GM18861 (cell line): ENCODE data around the gene HIVEP3.
A peak's percentile ranks its signal among the peaks of the same experiment; 100 is the strongest.

Source experiments
- ATAC-seq: cut with Tn5 transposase; IDR thresholded peaks from one replicate; pipeline ENCODE4 v1.9.1; 2021; ENCODE audit not compliant: unreplicated experiment

The HIVEP3 gene

DNA sequence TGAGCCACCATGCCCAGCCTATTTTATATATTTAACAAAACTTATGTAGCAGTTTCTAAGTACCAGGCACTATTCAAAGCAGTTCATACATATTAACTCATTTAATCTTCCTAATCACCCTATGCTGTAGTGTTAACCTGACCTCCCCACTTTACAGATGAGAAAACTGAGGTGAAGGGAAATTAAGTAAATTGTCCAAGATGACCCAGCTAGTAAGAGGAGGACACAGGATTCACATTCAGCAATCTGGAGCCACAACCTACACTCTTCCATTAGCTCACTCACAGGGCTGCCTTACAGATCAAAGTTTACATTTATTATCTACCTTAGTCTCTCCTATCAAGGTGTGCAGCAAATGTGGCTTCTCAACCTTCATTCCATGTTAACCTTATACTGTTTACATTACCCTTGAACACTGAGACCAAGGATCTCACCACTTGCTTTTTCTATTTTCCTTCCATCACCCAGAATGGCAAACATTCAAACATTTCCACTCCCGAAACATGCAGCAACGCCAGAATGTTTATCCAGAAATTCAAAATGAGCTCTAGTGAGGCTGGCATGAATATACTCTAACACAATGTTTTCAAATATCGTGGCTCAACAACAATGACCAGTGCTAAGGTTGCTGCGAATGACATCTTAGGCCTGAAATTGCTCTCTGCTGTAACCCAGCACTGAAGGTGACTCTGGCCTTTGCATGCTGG lies 24.5 kb downstream of the HIVEP3 start:
- no peak for ATAC-seq

DNA sequence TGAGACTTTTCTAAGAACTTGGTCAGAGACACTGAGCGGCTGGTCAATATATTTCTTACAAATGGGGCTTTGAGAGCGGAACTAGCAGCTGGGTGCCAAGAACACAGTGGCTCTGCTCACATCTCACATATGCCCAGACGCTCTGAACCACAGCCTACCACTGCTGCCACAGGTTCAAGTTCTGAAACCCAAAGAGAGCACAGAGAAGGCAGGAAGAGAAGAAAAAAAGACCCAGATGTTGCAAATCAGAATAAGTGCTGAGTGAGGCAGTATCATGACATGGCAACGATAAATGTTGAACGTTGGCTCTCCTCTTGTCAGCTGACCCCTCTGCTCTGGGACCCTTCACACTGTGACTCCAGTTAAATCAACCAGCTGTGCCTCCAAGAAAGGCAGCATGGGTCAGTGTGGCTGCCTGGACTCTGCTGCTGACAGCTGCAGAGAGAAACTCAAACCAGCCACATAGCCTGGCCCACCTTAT lies 26.4 kb downstream of the HIVEP3 start:
- no peak for ATAC-seq

DNA sequence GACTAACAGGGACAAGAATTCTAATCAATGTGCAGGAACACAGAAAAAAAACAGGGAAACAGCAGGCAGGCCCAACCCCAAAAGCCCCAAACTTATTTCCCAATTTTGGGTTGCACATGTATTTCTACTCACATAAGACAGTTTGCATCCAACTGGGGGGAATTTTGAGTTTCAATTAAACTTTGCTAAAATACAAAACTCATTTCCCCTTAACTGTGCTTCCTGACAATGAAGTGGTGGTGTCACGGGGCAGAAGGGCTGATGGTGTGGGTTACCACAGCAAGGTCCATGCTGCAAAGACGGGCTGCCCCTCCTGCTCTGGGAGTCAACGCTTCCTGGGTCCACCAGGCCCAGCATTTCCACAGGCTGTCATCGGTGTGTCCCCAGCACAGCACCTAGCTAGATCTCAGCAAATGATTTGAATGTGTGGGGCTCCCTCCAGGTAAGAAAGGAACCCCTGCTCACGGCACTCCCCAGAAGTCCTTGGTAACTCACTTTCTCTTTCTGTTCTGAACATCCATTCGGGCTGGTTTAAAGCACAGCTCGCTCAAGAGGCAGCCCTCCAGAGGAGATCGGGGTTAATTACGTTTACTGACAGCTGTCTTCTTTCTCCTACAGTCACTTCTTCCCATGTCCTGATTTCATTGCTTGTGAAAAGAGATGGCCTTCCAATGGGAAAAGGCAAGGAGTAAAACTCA lies 27.4 kb downstream of the HIVEP3 start:
- ATAC-seq, result peak; percentile 86

DNA sequence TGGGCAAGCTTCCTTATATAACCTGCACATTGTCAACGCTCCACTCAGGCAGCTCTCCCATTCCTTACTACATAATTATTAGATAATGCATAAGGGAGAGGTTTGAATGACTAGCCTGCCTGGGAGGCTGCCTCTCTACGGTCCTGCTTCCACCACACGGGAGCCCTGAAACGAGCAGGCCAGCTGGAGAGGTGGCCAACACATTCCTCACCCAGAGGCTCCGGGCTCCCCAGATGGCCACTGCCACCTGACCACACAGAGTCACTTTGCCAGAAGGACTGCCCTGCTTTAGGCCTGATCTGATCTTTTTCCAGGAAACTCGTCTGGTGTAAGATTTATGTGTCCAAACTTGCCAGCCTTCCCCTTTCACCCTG lies 27.9 kb downstream of the HIVEP3 start:
- no peak for ATAC-seq

DNA sequence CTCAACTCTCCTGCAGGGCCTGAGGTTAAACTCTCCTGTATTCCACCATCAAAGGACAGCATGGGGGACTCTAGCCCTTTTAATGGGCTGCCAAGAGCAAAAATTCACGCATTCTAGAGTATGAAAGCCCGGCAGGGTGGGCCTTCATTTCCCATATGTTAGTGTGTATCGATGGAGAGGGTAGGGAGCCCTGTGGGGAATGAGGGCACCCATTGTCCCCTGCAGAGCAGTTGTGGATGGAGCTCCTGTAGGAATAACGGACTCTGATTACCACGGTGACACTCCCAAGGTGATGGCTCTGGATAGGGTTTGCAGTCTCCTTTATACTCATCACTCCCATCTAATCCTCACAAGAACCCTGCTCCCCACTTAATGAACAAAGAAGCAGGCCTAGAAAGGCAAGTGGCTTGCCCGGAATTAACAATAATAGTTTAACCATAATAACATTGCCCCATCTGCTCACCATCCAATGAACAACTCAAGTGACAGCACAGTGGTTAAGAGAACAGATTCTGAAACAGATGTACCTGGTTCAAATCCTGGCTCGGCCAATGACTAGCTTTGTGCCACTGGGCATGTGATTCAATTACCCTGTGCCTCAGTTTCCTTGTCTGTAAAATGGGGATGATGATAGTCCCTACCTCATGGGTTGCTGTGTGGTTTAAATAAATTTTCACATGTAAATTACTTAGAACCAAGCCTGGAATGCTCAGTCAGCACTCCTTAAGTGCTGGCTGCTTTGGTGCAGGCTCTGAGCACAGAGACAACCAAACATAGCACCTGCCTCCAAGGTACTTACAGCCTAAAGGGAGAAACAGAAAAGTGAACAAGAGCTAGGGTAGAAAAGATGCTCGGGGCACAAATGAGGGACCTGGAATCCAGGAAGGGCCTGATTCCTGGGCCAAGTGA lies 29.0 kb downstream of the HIVEP3 start:
- ATAC-seq, result no peak

DNA sequence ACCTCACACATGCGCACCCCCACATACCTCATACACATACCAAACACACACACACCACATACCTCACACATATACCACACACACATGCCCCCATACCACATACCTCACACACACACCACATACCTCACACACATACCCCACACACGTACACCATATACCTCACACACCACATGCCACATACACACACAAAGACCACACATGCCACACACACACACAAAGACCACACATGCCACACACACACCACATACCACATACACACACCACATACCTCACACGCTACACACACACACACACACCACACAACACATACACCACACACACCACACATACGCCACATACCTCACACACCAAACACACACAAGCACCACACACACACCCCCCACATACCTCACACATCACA lies 30.0 kb downstream of the HIVEP3 start:
- no peak for ATAC-seq

DNA sequence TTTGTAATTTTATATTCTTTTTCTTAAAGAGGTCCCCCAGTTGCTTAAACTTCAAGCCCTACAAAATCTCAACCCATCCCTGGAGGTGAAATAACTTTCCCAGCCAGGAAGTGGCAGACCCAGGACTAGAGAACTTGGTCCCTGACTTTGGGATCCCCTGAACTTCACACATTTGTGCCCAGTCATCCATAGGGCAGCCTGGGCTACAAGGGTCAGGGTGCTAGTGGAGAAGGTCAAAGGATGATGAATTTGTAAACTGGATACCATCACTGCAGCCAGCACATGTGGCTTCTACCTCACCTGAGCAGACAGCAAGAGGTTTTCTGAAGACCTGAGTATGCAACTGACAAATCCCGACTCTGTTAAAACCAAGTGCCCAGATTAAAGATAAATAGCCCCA lies 31.4 kb downstream of the HIVEP3 start:
- no peak for ATAC-seq

DNA sequence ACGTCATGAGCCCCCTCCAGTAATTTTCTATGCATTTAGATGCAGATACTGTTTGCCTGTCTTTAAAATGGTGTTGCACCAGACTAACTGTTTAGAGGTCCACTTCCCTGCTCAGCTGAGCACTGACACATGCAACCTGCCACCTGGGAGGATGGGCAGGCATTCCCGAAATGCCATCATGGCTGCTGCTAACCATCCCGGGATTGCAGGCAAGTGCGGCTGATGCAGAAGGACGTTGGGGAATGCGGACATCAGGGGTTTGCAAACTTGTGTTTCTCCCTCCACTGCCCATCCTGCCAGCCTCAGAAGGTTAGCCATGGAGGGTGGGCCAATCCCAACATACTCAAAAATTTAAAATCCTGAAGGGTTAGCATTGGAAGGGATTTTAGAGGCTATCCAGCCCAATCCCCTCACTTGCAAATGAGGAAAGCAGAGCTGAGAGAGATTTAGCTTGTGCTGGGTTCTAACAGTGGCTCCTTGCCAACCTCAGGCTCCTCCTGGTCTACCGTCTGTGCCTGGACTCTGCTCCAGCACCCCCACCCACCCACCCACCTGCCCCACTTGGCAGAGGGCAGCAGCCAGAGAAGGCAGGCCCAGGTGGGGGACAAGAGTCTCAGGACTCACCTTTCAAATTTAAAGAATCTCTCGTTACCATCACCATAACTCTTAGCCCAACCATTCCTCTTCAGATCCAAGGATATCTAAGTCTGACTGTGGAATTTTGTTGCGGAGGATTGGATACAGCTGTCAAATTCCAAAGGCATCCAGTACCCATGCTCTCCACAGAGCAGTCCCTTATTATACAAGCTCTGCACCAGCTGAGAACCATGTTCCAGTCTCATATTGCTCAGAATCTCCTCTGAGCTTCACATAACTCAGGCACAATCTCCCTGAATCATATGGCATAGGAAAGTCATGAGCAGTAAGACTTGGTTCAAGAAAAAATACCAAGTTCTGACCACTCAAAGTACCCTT lies 34.2 kb downstream of the HIVEP3 start:
- ATAC-seq, result no peak

DNA sequence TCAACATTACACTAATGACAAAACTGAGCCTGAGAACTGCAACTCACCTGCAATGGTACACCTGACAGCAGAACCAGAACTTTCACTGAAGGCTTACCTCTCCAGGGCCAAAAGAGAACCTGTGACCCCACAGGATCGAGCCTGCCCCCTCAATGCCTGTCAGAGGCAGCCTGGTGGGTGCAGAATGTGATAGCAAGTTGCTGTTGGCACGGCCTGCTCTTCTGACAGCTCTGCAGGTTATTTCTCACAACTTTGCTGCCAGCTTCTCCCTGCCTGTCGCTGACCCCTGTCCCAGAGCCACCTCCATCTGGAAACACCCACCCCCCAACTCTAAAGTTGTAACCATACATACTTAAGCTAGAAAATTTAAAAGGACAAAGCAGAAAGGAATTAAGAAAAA lies 35.2 kb downstream of the HIVEP3 start:
- ATAC-seq, result no peak

DNA sequence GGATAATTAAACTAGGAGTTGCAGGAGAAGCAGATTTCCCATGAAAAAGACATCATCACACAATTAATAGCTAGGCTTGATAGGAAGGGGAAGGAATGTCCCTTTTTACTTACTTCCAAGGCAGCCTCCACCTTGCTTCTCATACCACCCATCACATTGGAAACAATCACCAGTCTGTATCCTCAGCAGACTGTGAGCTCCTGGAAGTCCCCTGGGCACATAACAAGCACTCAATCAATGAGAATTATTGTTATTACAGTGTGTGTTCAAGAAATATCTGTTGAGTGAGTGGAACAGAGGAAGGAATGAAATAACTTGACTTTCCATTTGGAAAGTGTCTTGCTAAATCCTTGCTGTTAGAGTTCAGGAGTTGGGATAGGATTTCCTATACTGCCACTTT lies 36.2 kb downstream of the HIVEP3 start:
- no peak for ATAC-seq

DNA sequence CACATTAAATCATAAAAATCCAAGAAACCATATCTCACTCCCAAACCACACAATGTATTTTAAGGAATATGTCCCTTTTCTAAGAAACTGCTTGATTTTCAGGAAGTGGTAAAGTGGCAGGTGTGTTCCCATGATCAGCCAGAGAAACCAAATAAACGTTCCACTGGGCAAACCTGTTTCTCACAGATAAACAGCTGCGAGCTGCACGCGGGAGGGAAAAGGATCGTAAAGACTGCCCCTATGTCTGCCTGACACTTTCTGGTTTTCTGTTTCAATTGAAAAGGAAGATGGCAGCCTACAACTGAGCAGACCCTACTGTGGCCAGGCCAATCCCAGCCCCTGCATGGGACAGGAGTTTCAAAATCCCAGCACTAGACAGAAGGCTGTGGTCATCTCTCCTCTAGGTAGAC lies 36.6 kb downstream of the HIVEP3 start:
- no peak for ATAC-seq

DNA sequence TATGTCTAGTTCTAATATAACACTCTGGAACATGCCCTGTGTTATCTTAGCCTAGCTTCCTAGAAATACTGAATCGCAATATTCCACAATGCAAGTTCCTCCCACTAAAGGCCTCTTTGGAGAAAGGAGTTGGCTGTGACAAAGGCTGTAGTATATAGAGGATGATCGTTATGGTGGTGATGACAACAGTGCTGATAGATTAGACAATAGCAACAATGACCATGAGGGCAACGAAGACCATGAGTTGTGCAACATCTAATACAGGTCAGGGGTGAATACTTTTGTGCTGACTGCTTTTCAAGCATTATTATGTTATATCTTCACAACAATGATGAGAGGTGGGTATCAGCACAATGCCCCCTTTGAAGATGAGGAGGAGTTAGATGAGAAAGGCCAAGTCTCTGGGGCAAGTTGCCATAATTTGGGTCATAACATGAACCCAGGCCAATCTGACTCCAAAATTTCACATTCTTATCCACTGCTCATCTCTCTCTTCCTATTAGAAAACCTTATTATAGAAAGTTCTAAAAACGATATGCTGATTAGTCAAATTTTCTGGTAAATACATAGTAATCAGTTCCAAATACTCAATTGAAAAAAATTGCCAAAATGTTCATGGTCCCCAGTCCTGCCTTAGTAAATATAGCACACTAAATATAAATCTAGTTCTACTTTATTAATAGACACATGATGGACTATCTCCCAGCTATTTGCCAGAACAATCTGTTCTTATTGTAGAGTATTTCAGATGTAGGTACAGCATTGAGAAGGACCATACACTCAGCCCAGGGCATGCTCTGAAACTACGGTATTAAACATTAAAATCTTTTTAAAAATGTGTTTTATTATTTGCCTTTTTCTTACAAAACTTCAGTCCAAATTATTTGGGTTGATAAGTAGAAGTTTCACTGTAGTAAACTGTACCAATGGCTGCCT lies 37.5 kb downstream of the HIVEP3 start:
- ATAC-seq, result no peak

DNA sequence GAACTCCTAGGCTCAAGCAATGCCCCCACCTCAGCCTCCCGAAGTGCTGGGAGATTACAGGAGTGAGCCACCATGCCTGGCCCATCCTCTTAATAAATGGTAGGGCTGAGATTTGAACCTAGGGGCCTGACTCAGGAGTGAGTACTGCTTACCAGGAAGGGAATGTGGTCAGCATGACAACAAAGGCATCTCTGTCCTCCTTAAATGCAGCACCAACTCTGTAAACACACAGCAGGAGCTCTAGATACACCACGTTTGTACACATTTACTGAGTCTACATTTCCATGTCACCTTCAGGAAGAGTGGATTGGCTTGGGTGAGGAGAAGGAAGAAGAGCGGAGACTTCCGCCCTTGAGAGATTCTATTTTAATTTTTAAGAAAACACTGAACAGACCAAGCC lies 38.5 kb downstream of the HIVEP3 start:
- no peak for ATAC-seq

DNA sequence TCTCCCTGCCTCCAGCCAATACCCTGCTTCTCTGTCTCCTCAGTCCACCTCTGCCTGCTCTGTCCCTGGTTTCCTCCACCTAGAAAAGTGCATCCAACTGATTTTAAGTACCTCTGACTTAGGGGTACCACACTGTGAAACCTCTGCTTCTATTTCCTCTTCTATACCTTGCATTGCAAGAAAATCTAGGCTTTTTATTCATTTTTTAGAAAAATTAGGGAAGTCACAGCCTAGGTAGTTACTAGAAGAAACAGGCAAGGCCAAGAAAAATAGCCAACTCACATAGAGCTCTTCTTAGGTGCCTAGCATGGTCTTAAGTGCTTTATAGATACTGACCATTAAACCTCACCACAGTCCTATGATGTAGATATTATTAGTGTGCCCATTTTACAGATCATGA lies 39.1 kb downstream of the HIVEP3 start:
- no peak for ATAC-seq

DNA sequence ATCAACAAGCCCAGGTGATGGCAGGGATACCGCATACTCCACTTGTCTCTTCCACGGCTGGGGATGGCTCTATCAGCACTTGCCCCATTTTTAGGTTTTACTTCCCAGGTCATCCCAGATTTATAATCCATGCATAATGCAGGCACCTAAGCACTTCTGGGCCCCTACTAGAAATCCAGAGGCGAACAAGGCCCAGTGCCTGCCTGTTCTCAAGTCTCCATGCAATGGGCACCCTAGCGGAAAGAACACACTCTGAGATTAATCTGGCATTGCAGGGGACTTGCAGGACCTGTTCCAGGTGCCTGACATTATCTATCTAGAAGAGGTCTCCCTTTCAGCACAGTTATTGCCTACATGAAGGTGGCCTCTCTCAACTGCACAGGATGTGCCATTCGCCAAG lies 39.8 kb downstream of the HIVEP3 start:
- ATAC-seq, result no peak

DNA sequence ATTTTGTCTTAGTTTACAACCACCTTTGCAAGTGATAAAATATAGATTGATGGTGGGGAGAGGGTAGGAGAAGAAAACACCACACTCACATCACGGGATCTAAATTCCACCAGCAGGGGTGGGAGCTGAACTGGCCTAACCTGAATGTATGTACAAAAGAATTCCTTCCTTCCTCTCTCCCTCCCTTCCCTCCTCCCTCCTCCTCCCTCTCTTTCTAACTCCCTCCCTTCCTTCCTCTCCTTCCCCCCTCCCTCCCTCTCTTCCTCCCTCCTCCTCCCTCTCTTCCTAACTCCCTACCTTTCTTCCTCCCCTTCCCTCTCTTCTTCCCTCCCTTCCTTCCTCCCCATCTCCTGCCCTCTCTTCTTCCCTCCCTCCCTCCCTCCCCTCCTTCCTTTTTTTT lies 40.2 kb downstream of the HIVEP3 start:
- ATAC-seq, result no peak

DNA sequence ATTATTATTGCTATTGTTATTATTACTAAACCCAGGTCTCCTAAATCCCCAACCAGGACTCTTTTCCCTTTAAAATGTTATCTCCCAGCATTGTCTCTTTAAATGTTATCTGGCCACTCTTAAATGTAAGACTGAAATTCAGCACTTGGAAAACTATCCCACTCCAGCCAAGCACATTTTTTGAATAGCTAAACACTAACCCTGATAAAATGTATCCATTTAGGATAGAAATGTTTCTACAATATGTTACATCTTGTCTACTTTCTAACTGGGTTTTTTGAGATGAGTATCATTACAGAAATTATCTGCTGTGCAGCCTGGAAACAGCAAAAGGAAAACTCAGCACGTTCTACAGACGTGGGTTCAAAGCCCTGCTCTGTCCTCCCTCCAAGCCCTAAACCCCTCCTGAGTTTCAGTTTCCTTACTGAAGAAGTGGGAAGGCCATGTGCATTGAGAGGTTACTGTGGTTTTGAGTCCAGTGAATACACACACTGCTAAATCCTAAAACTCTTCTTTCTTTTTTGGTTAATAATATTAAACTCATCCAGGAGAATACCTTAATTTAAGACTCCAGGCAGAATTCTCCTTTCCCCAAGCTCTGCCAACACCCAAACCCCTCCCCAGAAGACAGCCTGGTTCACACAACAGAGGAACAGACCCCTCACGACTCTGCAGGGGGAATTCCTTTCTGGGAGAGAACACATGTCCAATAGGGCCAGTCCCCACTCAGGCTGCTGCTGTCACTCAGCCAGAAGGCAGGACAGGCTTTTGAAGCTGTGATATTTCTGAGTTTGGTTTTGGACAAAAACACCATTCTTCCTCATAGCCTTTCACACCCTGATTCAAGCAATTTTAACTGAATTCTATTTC lies 41.9 kb downstream of the HIVEP3 start:
- ATAC-seq, result no peak

DNA sequence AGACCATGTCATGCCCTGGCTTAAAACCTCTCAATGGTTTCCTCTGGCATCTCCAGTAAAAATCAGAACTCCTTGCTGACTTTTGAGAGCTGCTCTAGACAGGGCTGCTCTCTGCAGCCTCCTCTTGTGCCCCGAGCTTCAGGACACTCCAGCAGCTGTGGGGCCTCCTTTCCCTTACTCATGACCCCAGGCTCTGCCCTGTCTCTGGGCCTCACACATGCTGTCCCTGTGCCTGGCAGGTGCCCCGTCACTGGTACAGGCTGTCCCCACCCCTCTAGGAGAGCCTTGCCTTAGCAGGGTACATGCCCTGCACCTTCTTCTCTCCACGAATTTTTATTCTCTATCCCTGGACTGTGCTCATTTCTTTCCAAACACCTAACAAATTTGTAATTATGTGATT lies 43.2 kb downstream of the HIVEP3 start:
- no peak for ATAC-seq
